ENCODE measurements around the gene HSF5. TPM values are rescaled to one million over a fixed set of nuclear protein-coding genes. Genes with fewer than 3 reads are reported as not detected.

HSF5 gene
- polyA plus RNA-seq, 1 donor: 0.52 TPM

GRCh38 chr17:58385359-58385899 lies 102.8 kb downstream of the HSF5 start:
- no peak for DNase-seq

GRCh38 chr17:58384897-58385296 lies 103.3 kb downstream of the HSF5 start:
- no peak for DNase-seq

GRCh38 chr17:58383892-58384462 lies 104.2 kb downstream of the HSF5 start:
- DNase-seq: no peak

- no peak for DNase-seq
Observed at GRCh38 chr17:58382872-58383242, 105.4 kb downstream of the HSF5 start.

- DNase-seq: no peak
Observed at GRCh38 chr17:58382108-58382871, 105.9 kb downstream of the HSF5 start.

- peak; percentile 43 for DNase-seq
Observed at GRCh38 chr17:58381124-58382035, 106.8 kb downstream of the HSF5 start.

GRCh38 chr17:58380207-58381123 lies 107.7 kb downstream of the HSF5 start:
- DNase-seq: no peak

- no peak for DNase-seq
Observed at GRCh38 chr17:58379511-58379824, 108.7 kb downstream of the HSF5 start.

GRCh38 chr17:58378733-58379510 lies 109.3 kb downstream of the HSF5 start:
- no peak for DNase-seq

GRCh38 chr17:58377661-58378060 lies 110.5 kb downstream of the HSF5 start:
- DNase-seq: no peak

GRCh38 chr17:58377093-58377601 lies 111.1 kb downstream of the HSF5 start:
- DNase-seq: peak; percentile 53

GRCh38 chr17:58376472-58377000 lies 111.7 kb downstream of the HSF5 start:
- DNase-seq: no peak

- DNase-seq: no peak
Observed at GRCh38 chr17:58375811-58376210, 112.4 kb downstream of the HSF5 start.

- DNase-seq: no peak
Observed at GRCh38 chr17:58375256-58375655, 113.0 kb downstream of the HSF5 start.

- no peak for DNase-seq
Observed at GRCh38 chr17:58373923-58374322, 114.3 kb downstream of the HSF5 start.

GRCh38 chr17:58373003-58373402 lies 115.2 kb downstream of the HSF5 start:
- no peak for DNase-seq

- no peak for DNase-seq
Observed at GRCh38 chr17:58371300-58371950, 116.8 kb downstream of the HSF5 start.

- DNase-seq: no peak
Observed at GRCh38 chr17:58370716-58371115, 117.5 kb downstream of the HSF5 start.

- no peak for DNase-seq
Observed at GRCh38 chr17:58370309-58370708, 117.9 kb downstream of the HSF5 start.

Measured in left kidney (tissue), 2 donors.